NCI-H2029 (cell line): ENCODE measurements around the gene DNMT3L.
"Not testable (repeated sequence)": the region's sequence is repeated elsewhere in the genome, so short reads cannot be mapped to it uniquely, and the experiment has no call there.

Experiments
- DNase-seq: peaks from one replicate; lab custom pipeline; 2025; lab: John Stamatoyannopoulos, UW

The DNMT3L gene

DNA sequence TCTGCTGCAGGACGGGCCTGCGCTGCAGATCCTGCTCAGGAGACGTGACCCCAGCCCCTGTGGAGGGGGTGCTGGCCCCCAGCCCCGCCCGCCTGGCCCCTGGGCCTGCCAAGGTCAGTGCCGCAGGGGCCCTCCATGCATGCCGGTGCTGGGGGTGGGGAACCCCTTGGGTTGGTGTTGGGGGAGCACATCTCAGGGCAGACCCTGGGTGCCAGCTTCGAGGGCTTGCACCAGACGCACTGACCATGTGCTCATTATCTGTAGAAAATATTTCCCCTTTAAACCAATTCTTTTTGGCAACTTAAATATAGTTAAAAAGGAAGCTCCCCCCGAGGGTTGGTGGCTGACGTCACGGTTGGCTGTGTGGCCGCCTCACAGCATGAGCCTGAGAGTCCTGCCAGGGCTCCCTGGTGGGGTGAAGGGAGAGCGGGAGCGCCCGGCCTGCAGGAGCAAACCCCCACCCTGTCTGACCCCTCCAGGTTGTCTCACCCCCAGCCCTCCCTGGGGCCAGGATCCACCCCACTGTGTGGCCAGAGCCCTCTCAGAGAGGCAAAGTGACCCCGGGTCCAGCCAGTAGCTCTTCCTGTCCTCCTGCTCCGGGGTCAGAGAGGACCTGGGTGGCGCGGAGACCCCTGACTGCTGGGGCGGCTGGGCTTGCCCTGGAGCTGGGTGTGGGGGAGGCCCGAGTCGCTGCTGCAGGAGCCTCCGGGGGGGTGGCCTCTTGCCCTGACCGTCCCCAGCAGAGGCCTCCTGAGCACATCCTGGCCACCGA is 32.9 kb upstream of the DNMT3L start:
- no peak for DNase-seq

- no peak for DNase-seq
Observed at GRCh38 chr21:44293551-44294231, 32.0 kb upstream of the DNMT3L start.

DNA sequence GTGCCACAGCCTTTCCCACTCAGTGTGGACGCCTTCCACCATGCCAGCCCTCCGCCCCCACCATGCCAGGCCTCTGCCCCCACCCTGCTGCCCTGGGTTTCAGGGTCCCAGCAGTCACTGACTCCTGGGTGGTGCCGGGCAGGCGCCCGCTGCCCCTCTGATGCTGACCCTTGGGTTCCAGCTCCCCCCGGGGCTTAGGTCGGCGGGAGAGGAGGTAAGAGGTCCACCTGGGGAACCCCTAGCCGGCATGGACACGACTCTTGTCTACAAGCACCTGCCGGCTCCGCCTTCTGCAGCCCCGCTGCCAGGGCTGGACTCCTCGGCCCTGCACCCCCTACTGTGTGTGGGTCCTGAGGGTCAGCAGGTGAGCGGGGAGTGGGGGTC is 31.1 kb upstream of the DNMT3L start:
- DNase-seq: no peak

GRCh38 chr21:44291936-44292811 is 30.5 kb upstream of the DNMT3L start:
- DNase-seq: no peak

- DNase-seq: no peak
Observed at GRCh38 chr21:44291078-44291935, 29.6 kb upstream of the DNMT3L start.

- no peak for DNase-seq
Observed at GRCh38 chr21:44290327-44291077, 28.8 kb upstream of the DNMT3L start.

DNA sequence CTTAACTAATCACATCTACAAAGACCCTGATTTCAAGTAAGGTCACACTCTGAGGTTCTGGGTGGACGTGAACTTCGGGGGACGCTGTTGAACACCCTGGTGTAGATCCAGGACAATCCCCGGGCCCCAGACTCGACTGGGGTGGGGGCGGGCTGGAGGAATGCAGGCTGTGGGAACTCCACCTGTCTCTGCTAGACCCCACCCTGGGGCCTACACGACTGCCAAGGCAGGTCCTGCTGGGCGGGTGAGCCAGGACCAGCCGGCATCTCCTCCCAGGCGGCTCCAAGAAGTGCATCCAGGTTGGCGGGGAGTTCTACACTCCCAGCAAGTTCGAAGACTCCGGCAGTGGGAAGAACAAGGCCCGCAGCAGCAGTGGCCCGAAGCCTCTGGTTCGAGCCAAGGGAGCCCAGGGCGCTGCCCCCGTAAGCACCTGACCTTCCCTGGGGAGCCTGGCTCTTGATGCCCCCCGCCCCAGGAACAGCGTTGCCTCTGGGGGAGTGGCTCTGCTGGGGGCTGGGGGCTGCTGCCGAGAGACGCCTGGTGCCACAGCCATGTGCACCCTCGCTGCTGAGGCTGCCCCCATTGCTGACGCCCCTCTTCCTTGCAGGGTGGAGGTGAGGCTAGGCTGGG is 27.8 kb upstream of the DNMT3L start:
- DNase-seq: no peak

DNA sequence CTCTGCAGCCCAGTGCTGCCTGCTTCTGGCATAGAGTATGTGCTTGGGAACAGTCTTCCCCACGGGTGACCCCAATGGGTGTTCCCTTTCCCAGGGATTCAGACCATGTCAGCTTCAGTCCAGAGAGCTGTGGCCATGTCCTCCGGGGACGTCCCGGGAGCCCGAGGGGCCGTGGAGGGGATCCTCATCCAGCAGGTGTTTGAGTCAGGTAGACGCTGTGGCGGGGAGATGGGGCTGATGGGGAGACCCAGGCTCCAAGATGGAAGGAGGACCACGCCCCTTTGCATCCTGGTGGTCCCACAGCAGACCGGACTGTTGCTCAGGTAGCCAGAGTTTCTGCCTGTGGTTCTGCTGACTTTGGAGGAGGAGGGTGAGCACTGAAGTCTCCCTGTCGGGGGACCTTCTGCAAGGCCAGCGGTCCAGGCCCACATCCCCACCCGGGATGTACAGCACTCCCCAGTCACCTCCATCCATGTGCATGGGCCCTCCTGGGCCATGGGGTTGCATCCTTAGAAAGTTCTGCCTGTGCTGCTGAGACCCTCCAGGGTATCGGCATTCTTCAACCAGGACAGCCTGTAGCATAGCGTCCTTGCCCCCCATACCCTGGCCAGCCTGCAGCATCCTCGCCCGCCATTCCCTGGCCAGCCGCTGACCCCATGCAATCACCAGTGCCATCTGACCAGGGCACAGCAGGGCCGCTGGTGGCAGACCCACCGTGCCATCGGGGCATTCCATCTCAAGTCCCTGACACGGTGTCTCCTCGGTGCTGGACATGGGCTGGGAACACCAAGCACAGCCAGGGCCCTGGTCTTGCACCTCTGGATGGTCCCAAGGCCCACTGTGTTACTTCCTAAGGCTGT is 26.8 kb upstream of the DNMT3L start:
- DNase-seq: no peak

DNA sequence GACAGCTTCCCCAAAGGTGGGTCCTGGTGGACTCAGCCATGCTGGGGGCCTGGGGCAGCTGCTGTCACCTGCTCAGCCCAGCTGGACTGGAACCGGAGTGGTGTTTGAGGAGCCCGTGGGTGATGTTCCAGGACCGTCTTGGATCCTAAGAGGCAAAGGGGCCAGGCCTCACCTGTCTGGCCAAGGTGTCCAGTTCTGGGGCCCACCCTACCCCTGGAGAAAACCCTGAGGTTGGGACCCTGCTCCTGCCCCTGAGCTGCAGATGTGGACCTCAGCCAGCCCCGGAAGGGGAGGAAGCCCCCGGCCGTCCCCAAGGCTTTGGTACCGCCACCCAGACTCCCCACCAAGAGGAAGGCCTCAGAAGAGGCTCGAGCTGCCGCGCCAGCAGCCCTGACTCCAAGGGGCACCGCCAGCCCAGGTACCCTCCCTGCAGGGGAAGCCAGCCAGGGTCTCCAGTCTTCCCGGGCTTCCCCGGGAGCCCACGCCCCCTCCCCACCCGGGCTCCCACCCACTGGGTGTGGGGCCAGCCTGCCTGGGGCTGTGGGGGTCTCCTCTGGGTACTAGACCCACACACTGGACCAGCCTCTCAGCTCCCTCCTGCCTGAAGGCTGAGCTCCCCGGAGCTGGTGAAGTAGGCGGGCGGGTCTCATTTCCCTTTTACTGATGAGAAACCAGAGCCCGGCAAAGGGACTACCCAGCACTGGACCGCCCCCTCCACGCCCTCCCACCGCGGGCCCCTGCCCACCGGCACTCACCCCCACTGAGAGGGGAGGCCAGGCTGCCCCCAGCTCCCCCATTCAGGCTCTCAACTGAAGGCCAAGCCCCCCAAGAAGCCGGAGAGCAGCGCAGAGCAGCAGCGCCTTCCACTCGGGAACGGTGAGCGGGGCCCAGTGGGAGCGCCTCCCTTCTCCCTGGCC is 25.3 kb upstream of the DNMT3L start:
- DNase-seq: no peak

DNA sequence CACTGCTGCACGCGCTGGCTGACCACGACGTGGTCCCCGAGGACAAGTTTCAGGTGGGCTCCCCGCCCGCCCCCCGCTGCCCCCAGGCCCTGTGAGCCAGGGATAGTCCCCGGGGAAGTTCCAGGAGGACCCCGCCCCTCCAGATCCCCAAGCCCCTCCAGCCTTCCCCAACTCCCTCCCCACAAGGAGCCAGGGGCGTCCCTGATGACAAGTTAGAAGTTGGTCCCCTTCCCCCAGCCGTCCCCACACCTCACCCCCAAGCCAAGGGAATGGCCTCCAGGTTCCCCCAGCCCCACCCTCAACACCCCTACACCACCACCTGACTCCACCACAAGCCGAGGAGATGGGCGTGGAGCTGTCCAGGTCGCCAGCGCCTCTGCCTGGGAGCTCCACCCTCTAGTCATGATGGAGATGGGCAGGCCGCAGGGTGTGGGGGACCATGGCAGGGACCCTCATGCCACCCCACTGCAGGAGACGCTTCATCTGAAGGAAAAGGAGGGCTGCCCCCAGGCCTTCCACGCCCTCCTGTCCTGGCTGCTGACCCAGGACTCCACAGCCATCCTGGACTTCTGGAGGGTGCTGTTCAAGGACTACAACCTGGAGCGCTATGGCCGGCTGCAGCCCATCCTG is 24.5 kb upstream of the DNMT3L start:
- DNase-seq: no peak

- DNase-seq: no peak
Observed at GRCh38 chr21:44285138-44285992, 23.7 kb upstream of the DNMT3L start, which contains the start of gene AIRE. Gene AIRE, plus strand, starts transcription at chr21:44285876. Its CDS starts 131 bp downstream, at chr21:44286007.

GRCh38 chr21:44283948-44284347 is 22.3 kb upstream of the DNMT3L start:
- no peak for DNase-seq

DNA sequence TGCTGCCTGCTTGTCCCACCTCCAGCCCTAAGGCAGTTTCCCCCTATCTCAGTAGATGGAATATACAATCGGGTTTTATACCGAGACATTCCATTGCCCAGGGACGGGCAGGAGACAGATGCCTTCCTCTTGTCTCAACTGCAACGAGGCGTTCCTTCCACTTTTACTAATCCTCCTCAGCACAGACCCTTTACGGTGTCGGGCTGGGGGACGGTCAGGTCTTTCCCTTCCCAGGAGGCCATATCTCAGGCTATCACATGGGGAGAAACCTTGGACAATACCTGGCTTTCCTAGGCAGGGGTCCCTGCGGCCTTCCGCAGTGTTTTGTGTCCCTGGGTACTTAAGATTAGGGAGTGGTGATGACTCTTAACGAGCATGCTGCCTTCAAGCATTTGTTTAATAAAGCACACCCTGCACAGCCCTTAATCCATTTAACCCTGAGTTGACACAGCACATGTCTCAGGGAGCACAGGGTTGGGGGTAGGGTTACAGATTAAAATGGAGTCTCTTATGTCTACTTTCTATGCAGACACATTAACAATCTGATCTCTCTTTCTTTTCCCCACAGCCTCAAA is 21.6 kb upstream of the DNMT3L start:
- not testable (repeated sequence) for DNase-seq

DNA sequence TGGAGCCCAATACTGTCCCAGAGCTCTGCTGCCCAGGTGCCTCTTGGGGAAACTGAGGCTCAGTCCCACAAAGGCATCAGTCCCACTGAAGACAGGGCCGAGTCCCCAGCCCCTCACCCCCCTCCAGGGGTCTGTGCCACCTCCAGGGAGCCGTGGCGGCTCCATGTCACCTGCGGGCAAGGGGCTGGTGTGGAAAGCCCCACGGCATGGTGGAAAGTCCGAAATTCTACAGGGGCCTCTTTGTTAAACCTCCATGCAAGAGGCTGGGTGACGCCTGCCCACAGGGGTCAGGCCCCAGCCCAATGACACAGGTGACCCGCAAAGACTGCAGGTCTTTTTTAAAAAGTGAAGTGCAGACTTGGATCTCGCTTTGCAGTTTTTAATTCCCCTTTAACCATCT is 20.7 kb upstream of the DNMT3L start:
- no peak for DNase-seq

DNA sequence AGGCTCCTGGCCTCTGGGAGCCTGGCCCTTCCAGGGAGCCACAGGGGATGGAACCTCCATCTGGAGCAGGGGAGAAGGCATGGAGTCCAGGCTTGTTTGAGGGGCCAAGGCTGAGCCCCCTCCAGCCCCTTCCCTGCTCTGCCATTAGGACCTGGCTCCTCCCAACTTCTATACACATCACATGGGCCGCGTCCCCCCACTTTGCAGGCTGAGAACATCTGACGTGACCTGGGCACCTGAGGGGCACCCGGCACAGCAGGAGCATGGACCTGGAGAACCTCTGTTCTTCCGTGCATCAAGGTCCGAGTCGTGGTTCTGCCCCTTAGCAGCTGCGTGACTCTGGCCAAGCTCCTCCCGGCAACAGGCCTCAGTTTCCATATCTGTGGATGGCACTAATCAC is 20.1 kb upstream of the DNMT3L start:
- DNase-seq: no peak
